SK-N-SH (cell line): ENCODE results near the gene SNX27. TPM values are rescaled to one million over a fixed set of nuclear protein-coding genes. Genes with fewer than 3 reads are reported as not detected.

Experiments used
- CTCF ChIA-PET: fragments of 300-600, 350-600 bp; formaldehyde crosslinking; extraction: SDS; loops from one replicate; lab custom pipeline; 2021; lab: Yijun Ruan, JAX
- POLR2A ChIA-PET: fragments of 350-600 bp; sonication (Branson Sonifier 250); formaldehyde crosslinking; extraction: SDS; loops from one replicate; lab custom pipeline; 2020; ENCODE audit warnings: antibody characterized with exemption, inconsistent platforms; lab: Yijun Ruan, JAX
- DNase-seq: peaks from one replicate; pipeline ENCODE4 v3.0.0; 2012
- H2AFZ ChIP-seq: fragments of 200-600 bp; sonication (generic); 2 replicates; pipeline ENCODE4 v1.8.1; 2016; ENCODE audit warnings: antibody characterized with exemption, mild to moderate bottlenecking, low read depth
- H3F3A ChIP-seq: fragments of 200-600 bp; sonication (generic); replicated peaks from 2 replicates; pipeline ENCODE3; 2016; ENCODE audit warnings: antibody characterized with exemption, mild to moderate bottlenecking; ENCODE audit not compliant: insufficient read depth
- H3K27ac ChIP-seq, 2 experiments: fragments of 200-500 bp in 1 of 2; fragments of 200-600 bp in 1 of 2; sonication (Bioruptor generic) in 1 of 2; sonication (generic), shearing (Covaris generic) in 1 of 2; 2 replicates each; pipeline versions ENCODE4 v1.5.1 to v1.6.1; 2014 to 2016; ENCODE audit warnings: low read depth in 2 of 2, inconsistent platforms in 1 of 2, low read length in 1 of 2, mild to moderate bottlenecking in 1 of 2, mixed read lengths in 1 of 2
- H3K27me3 ChIP-seq: fragments of 200-600 bp; sonication (generic), shearing (Covaris generic); 2 replicates; pipeline ENCODE4 v1.6.1; 2016; ENCODE audit warnings: mixed run types; ENCODE audit not compliant: insufficient read depth
- H3K36me3 ChIP-seq, 2 experiments: fragments of 200-500 bp in 1 of 2; fragments of 200-600 bp in 1 of 2; sonication (Bioruptor generic) in 1 of 2; sonication (generic) in 1 of 2; replicated peaks in 1 of 2; 2 replicates each; pipeline versions ENCODE3 to v1.5.1; 2014 to 2016; ENCODE audit warnings: low read length in 1 of 2, mild to moderate bottlenecking in 1 of 2; ENCODE audit not compliant: insufficient read depth in 2 of 2, control insufficient read depth in 1 of 2
- H3K4me1 ChIP-seq, 2 experiments: fragments of 200-500 bp in 1 of 2; fragments of 200-600 bp in 1 of 2; sonication (Bioruptor generic) in 1 of 2; sonication (generic), shearing (Covaris generic) in 1 of 2; 2 replicates each; pipeline versions ENCODE4 v1.5.1 to v1.6.1; 2014 to 2016; ENCODE audit warnings: low read depth in 1 of 2, low read length in 1 of 2, mixed run types in 1 of 2; ENCODE audit not compliant: insufficient read depth in 2 of 2, control insufficient read depth in 1 of 2
- H3K4me2 ChIP-seq: fragments of 200-600 bp; sonication (generic), shearing (Covaris generic); 2 replicates; pipeline ENCODE4 v1.6.1; 2017; ENCODE audit warnings: mixed run types
- H3K4me3 ChIP-seq, 2 experiments: fragments of 200-500 bp in 1 of 2; fragments of 200-600 bp in 1 of 2; sonication (Bioruptor generic) in 1 of 2; sonication (generic), shearing (Covaris generic) in 1 of 2; 2 replicates each; pipeline versions ENCODE4 v1.5.1 to v1.8.1; 2014 to 2016; ENCODE audit warnings: low read depth in 2 of 2, inconsistent platforms in 1 of 2, low read length in 1 of 2, mild to moderate bottlenecking in 1 of 2, mixed read lengths in 1 of 2, moderate library complexity in 1 of 2
- H3K79me2 ChIP-seq: fragments of 200-600 bp; sonication (generic); 2 replicates; pipeline ENCODE4 v1.8.1; 2017; ENCODE audit warnings: mild to moderate bottlenecking; ENCODE audit not compliant: insufficient read depth
- H3K9ac ChIP-seq: fragments of 200-600 bp; sonication (generic); 2 replicates; pipeline ENCODE4 v1.6.1; 2017; ENCODE audit warnings: mixed run types
- H3K9me2 ChIP-seq: fragments of 200-600 bp; sonication (generic); 2 replicates; pipeline ENCODE4 v1.6.1; 2017; ENCODE audit warnings: mixed run types
- H3K9me3 ChIP-seq: fragments of 200-600 bp; sonication (generic); 2 replicates; pipeline ENCODE4 v1.6.1; 2017; ENCODE audit warnings: mixed run types, mild to moderate bottlenecking, moderate library complexity
- H4K20me1 ChIP-seq: fragments of 200-600 bp; sonication (generic); 2 replicates; pipeline ENCODE4 v1.6.1; 2017; ENCODE audit warnings: mild to moderate bottlenecking, mixed run types; ENCODE audit not compliant: insufficient read depth
- ELF1 ChIP-seq: IDR thresholded peaks from 2 replicates; pipeline ENCODE4 v1.4.0; 2012
- EP300 ChIP-seq, 2 experiments: IDR thresholded peaks; 2 replicates each; pipeline versions ENCODE4 v1.4.0 to v1.6.1; 2012; ENCODE audit warnings: borderline replicate concordance in 1 of 2, low read depth in 1 of 2, low read length in 1 of 2
- EZH2phosphoT487 ChIP-seq: fragments of 200-600 bp; sonication (generic); IDR thresholded peaks from 2 replicates; pipeline ENCODE4 v1.6.1; 2017; ENCODE audit warnings: low read depth, mixed run types, mild to moderate bottlenecking, antibody characterized with exemption, moderate library complexity, borderline replicate concordance
- FOSL2 ChIP-seq: IDR thresholded peaks from 2 replicates; pipeline ENCODE4 v1.4.0; 2012; ENCODE audit warnings: low read depth, mild to moderate bottlenecking, moderate library complexity, borderline replicate concordance
- IRF3 ChIP-seq: fragments of 150-350 bp; IDR thresholded peaks from 2 replicates; pipeline ENCODE4 v1.6.1; 2016; ENCODE audit warnings: mild to moderate bottlenecking, low read depth, low read length
- MXI1 ChIP-seq: IDR thresholded peaks from 2 replicates; pipeline ENCODE4 v1.6.1; 2012; ENCODE audit warnings: mild to moderate bottlenecking, low read depth, low read length, improper control_type of control experiment
- NRF1 ChIP-seq: IDR thresholded peaks from 2 replicates; pipeline ENCODE4 v1.6.1; 2012; ENCODE audit warnings: low read depth, mild to moderate bottlenecking, low read length
- POLR2AphosphoS5 ChIP-seq: IDR thresholded peaks from 2 replicates; pipeline ENCODE4 v1.6.1; 2012; ENCODE audit warnings: low read depth, low read length
- TAF1 ChIP-seq: IDR thresholded peaks from 2 replicates; pipeline ENCODE4 v1.6.1; 2012; ENCODE audit warnings: low read depth, mild to moderate bottlenecking, low read length, moderate library complexity, borderline replicate concordance
- TCF12 ChIP-seq: IDR thresholded peaks from 2 replicates; pipeline ENCODE4 v1.4.0; 2012
- ZBTB33 ChIP-seq: IDR thresholded peaks from 2 replicates; pipeline ENCODE4 v1.4.0; 2012; ENCODE audit warnings: low read depth, borderline replicate concordance
- WGBS: methylation state at CpG from one replicate; pipeline ENCODE4 v1.1.6; 2017; ENCODE audit warnings: low lambda C conversion rate; 5-methylcytosine and 5-hydroxymethylcytosine counted together
- polyA plus RNA-seq, 3 experiments: library from polyadenylated mRNA; depleted of rRNA; stranded (reverse); fragments of >200 nt; gene quantifications; 2 replicates each; pipeline ENCODE4 v1.2.3, GENCODE V29; 2012

SNX27 gene
- polyA plus RNA-seq, 1 of the 3 experiments (the other 2 are of a cell fraction): 10.8 TPM

GRCh38 chr1:151584780-151585179, 27.1 kb upstream of the SNX27 start:
- H2AFZ ChIP-seq: no peak overlapping the region
- H3K36me3 ChIP-seq: peaks cover 11 to 38% of the 10 kb centered on the region in 2 experiments
- no peaks in the 10 kb centered on the region for H3K27me3 ChIP-seq
- H3K9ac ChIP-seq: no peak overlapping the region
- no peak overlapping the region for H3K4me2 ChIP-seq
- DNase-seq: no peak
- H4K20me1 ChIP-seq: no peaks in the 10 kb centered on the region
- 81% methylated on average over 6 of the region's 7 CpGs for WGBS
- no peaks in the 10 kb centered on the region for H3F3A ChIP-seq
- CTCF ChIA-PET: interaction anchor here (0.6 kb wide), 1 partner anchor 74 kb away, joined by 3 read pairs; the partner anchor contains the start of gene CGN
- H3K27ac ChIP-seq: no peak overlapping the region
- H3K9me2 ChIP-seq: no peaks in the 10 kb centered on the region
- TF ChIP-seq MXI1 (no peak), IRF3 (no peak), ELF1 (no peak), EP300 (IDR thresholded peaks at IDR 0.05; ENCODE audit: borderline replicate concordance in 1 of 2, low read depth in 1 of 2, low read length in 1 of 2) (no peak), EZH2phosphoT487 (no peak), TAF1 (no peak), NRF1 (no peak), POLR2AphosphoS5 (no peak)
- H3K4me3 ChIP-seq: no peak overlapping the region
- H3K9me3 ChIP-seq: no peaks in the 10 kb centered on the region
- POLR2A ChIA-PET: no interaction called here
- no peaks in the 10 kb centered on the region for H3K79me2 ChIP-seq
- H3K4me1 ChIP-seq: no peaks in the 10 kb centered on the region; a peak in 1 of 4 replicates

GRCh38 chr1:151585622-151586021, 26.2 kb upstream of the SNX27 start:
- CTCF ChIA-PET: interaction anchor here (1.0 kb wide), 1 partner anchor 8 kb away, joined by 7 read pairs; no protein-coding TSS in a partner anchor
- POLR2A ChIA-PET: no interaction called here

More at GRCh38 chr1:151585622-151586021, 26.2 kb upstream of the SNX27 start:
- no peaks in the 10 kb centered on the region for H3K27me3 ChIP-seq
- WGBS: 7% methylated on average over 1 of the region's 1 CpG
- no peak overlapping the region for H3K9ac ChIP-seq
- no peak overlapping the region for H3K4me3 ChIP-seq
- H3K9me2 ChIP-seq: no peaks in the 10 kb centered on the region
- H3K9me3 ChIP-seq: no peaks in the 10 kb centered on the region
- H3F3A ChIP-seq: no peaks in the 10 kb centered on the region
- H3K4me2 ChIP-seq: no peak overlapping the region
- no peaks in the 10 kb centered on the region; a peak in 1 of 4 replicates for H3K4me1 ChIP-seq
- DNase-seq: no peak
- peaks cover 7 to 33% of the 10 kb centered on the region in 2 experiments for H3K36me3 ChIP-seq
- H3K27ac ChIP-seq: no peak overlapping the region
- H4K20me1 ChIP-seq: no peaks in the 10 kb centered on the region
- H3K79me2 ChIP-seq: no peaks in the 10 kb centered on the region
- no peak overlapping the region for H2AFZ ChIP-seq
- no peak for TF ChIP-seq ZBTB33
- peak; percentile 62; the same call in 1 of the 2 replicates for TF ChIP-seq ELF1
- peak; percentile 37; the same call in 1 of the 2 replicates for TF ChIP-seq TCF12
- peak; percentile 30; the same call in 1 of the 2 replicates for TF ChIP-seq FOSL2
